ENCODE results near the gene CSNK1G3.

GRCh38 chr5:123517476-123517875 is 5.5 kb downstream of the CSNK1G3 start:
- no peak for TF ChIP-seq EZH2 (IDR thresholded peaks at IDR 0.05; ENCODE audit: insufficient read depth, poor library complexity, severe bottlenecking)
- no peak for TF ChIP-seq EZH2phosphoT487 (IDR thresholded peaks at IDR 0.05; ENCODE audit: insufficient read depth, low read depth)

Measured in GM23248 (cell line).